ENCODE measurements around the gene LRRC37B. TPM values are rescaled to one million over a fixed set of nuclear protein-coding genes. Genes with fewer than 3 reads are reported as not detected.
"Not testable (repeated sequence)": the region's sequence is repeated elsewhere in the genome, so short reads cannot be mapped to it uniquely, and the experiment has no call there.

Gene LRRC37B
- total RNA-seq, 4 donors from 2014 or later = 12.0 to 105 (median 24.9) TPM

DNA sequence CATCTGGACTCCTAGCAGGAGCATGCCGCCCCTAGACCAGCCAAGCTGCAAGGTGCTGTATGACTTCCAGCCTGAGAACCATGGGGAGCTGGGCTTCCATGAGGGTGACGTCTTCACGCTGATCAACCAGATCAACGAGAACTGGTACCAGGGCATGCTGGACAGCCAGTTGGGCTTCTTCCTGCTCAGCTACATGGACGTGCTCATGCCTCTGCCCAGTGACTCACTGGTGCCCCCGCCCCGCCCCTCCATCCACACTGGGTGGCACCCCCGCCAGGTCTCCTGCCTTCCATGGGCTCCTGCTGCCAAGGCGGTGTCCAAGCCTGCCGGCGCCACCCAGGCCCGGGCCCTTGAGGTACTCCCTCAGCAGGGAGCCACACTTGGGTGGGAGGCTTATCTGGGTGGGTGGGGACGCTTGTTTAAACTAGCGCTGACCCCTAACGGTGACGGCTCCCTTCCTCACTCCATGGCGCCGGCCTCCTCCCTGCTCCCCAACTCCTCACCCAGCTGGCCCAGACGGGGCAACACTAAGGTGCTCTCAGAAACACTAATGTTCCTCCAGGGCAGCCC, 34.2 kb downstream of the LRRC37B start:
- H3K27me3 ChIP-seq; DNase-seq; H3K4me3 ChIP-seq; H3K9me3 ChIP-seq; H3K36me3 ChIP-seq; H3K27ac ChIP-seq; intact Hi-C loops (cut with DNase I; ENCODE audit: low total_unique reads); H3K4me1 ChIP-seq: not testable (repeated sequence)

DNA sequence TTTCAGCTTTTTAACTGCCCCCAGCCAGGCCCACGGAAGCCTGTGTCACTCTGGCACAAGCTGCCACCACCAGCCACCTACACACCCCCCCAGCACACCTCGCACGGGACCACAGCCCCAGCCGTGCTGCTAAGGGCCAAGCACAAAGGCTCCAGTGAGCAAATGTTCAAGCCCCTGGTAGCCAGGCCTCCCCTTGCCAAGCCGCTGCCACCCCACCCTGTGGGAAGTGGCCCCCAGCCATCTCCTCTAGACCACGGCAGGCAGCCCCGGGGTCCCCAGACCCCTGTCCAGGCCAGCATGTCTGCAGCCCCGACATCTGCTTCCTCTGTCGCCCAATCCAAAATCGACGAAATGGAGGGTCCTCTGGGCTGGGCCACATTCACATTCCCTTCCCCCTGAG, 35.1 kb downstream of the LRRC37B start:
- H3K4me3 ChIP-seq; DNase-seq; H3K27me3 ChIP-seq; intact Hi-C loops (cut with DNase I; ENCODE audit: low total_unique reads); H3K27ac ChIP-seq; H3K36me3 ChIP-seq; H3K4me1 ChIP-seq; H3K9me3 ChIP-seq: not testable (repeated sequence)

DNA sequence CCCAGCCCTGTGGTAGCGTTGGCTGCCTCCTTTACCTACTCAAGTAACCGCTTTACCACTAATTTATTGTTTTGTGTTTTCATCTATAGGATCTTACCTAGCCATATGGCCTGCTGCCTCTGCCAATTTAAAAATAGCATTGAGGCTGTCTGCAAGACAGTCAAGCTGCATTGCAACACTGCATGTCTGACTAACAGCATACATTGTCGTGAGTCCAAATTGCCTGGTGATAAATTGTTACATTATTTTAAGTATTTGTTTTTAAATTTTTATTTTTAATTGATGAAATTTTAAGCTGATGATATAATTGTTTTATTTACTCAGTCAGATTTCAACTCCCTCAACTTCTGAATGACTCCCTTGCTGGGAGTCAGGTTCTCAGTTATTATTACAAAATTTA, 38.4 kb downstream of the LRRC37B start:
- DNase-seq; H3K27me3 ChIP-seq; H3K9me3 ChIP-seq; intact Hi-C loops (cut with DNase I; ENCODE audit: low total_unique reads); H3K4me1 ChIP-seq; H3K27ac ChIP-seq; H3K4me3 ChIP-seq; H3K36me3 ChIP-seq: not testable (repeated sequence)

DNA sequence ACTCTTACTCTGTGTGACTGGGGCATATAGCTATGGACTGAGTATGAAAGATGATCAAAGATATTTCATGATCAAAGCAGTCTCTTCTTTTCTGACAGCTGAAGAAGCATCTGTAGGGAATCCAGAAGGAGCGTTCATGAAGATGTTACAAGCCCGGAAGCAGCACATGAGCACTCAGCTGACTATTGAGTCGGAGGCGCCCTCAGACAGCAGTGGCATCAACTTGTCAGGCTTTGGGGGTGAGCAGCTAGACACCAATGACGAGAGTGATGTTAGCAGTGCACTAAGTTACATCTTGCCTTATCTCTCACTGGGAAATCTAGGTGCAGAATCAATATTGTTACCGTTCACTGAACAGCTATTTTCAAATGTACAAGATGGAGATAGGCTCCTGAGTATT, 40.5 kb downstream of the LRRC37B start:
- intact Hi-C loops (cut with DNase I; ENCODE audit: low total_unique reads); H3K27me3 ChIP-seq; H3K36me3 ChIP-seq; DNase-seq; H3K27ac ChIP-seq; H3K4me3 ChIP-seq; H3K9me3 ChIP-seq; H3K4me1 ChIP-seq: not testable (repeated sequence)

DNA sequence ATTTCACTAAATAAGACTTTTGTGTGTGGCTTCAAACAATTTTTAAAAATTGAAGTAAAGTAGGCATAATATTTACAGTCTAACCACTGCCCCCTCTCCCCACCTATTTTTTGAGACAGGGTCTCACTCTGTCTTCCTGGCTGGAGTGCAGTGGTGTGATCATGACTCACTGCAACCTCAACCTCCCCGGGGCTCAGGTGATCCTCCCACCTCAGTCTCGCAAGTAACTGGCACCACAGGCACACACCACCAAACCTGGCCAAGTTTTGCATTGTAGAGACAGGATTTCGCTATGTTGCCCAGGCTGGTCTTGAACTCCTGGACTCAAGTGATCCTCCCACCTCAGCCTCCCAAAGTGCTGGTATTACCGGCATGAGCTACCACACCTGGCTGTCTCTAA, 47.8 kb downstream of the LRRC37B start:
- H3K27ac ChIP-seq; DNase-seq; intact Hi-C loops (cut with DNase I; ENCODE audit: low total_unique reads); H3K4me3 ChIP-seq; H3K4me1 ChIP-seq; H3K9me3 ChIP-seq; H3K36me3 ChIP-seq; H3K27me3 ChIP-seq: not testable (repeated sequence)

DNA sequence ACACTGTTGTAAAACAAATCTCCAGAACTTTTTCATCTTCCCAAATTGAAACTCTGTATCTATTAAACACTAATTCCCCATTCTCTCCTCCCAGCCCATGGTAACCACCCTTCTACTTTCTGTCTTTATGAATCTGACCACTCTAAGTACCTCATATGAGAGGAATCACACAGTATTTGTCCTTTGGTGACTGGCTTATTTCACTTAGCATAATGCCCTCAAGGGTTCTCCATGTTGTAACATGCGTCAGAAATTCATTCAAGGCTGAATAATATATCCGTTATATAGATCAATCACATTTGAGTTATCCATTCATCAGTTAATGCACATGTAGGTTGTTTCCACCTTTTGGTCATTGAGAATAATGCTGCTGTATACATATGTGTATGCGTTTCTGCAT, 48.2 kb downstream of the LRRC37B start:
- H3K36me3 ChIP-seq; DNase-seq; intact Hi-C loops (cut with DNase I; ENCODE audit: low total_unique reads); H3K27ac ChIP-seq; H3K4me3 ChIP-seq; H3K4me1 ChIP-seq; H3K9me3 ChIP-seq; H3K27me3 ChIP-seq: not testable (repeated sequence)

DNA sequence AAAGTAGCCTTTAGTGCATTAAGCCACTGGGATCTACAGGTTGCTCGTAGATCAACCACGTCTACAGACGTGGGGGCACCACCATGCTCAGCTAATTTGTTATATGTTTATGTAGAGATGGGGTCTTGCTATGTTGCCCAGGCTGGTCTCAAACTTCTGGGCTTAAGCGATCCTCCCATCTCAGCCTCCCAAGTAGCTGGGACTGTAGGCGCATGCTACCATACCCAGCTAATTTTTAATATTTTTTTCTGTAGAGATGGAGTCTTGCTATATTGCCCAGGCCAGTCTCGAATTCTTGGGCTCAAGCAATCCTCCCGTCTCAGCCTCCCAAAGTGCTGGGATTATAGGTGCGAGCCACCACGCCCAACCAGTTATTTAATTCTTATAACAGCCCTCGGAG, 49.3 kb downstream of the LRRC37B start:
- H3K36me3 ChIP-seq; DNase-seq; H3K9me3 ChIP-seq; H3K4me1 ChIP-seq; H3K27ac ChIP-seq; intact Hi-C loops (cut with DNase I; ENCODE audit: low total_unique reads); H3K27me3 ChIP-seq; H3K4me3 ChIP-seq: not testable (repeated sequence)

DNA sequence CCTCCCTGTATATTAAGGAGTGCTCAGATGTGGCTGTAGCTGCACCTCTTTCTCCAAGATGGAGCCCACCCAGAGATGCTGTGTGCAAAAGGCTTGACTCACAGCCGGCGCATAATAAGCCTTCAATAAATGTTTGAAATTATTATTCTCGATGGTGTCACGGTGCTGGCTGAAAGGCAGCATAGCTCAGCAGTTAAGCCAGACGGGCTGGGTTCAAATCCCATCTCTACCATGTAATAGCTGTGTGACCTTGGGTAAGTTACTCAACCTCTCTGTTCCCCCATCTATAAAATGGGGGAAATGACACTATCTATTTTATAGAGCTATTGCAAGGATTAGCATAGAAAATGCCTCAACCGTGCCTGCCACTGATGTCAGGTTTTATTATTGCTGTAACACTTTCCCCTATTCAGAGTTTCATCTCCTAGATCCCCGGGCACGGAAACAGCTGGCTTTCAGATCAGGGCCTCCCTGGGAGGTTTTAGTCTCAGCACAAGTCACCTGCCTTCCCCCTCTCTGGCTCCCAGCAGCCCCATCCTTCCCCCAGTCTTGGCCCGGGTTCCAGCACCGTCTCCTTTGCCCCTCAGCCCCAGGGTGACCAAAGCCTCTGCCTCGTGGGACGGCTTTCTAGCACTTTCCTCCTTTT, 50.4 kb downstream of the LRRC37B start:
- intact Hi-C loops (cut with DNase I; ENCODE audit: low total_unique reads); H3K9me3 ChIP-seq; H3K4me3 ChIP-seq; H3K27me3 ChIP-seq; H3K27ac ChIP-seq; DNase-seq; H3K4me1 ChIP-seq; H3K36me3 ChIP-seq: not testable (repeated sequence)

DNA sequence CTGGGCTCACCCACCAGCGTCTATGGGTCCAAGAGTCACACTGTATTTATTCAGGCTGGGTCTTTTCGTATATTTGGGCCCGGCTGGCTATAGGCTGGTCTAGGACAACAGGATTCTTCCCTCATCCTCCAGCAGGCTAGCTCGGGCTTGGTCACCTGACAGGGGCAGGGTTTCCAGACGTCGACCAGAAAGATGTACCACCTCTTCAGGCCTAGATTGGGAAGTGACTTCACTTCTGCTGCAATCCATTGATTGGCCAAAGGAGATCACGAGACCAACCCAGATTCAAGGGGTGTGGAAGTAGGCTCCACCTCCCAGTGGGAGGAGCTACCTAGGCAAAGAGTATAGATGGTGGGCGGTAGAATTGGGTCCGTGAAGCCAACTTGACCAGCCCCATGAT, 53.5 kb downstream of the LRRC37B start:
- H3K27ac ChIP-seq; H3K9me3 ChIP-seq; intact Hi-C loops (cut with DNase I; ENCODE audit: low total_unique reads); H3K4me1 ChIP-seq; DNase-seq; H3K36me3 ChIP-seq; H3K27me3 ChIP-seq; H3K4me3 ChIP-seq: not testable (repeated sequence)

DNA sequence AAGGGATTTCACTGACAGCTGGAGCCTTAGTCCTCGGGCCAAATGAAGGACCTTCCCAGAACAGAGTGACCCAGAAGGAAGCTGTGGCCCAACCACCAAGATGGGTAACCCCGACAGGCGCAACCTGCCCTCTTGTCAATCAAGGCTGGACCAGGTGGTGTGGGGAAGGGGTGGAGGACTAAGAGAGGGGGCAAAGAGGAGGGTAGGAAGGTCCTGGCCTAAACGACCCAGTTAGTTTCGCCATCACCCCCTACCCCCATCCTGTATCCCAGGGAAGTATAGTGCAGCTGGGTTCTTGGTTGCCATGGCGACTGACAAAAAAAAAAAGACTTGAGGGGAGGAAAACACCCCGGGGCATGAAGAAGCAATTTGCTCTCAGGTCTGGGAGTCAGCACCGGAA, 54.7 kb downstream of the LRRC37B start:
- H3K27me3 ChIP-seq; DNase-seq; H3K27ac ChIP-seq; H3K4me3 ChIP-seq; H3K4me1 ChIP-seq; intact Hi-C loops (cut with DNase I; ENCODE audit: low total_unique reads); H3K9me3 ChIP-seq; H3K36me3 ChIP-seq: not testable (repeated sequence)

DNA sequence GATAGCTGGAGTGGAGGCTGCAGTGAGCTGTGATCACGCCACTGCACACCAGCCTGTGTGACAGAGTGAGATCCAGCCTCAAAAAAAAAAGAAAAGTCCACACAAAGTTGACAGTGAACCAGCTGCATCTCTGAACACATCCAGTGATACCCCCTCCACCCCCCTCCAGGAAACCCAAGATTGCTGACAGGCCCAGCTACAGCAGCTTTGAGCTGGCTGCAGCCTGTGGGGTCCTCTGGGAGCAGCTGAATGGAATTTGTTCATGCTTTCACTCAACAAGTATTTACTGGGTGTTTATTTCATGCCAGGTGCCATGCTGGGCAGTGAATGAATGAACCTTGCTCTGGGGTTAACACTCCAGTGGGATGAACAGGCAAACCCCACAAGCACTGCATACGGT, 56.9 kb downstream of the LRRC37B start:
- H3K27ac ChIP-seq; H3K9me3 ChIP-seq; H3K36me3 ChIP-seq; H3K27me3 ChIP-seq; intact Hi-C loops (cut with DNase I; ENCODE audit: low total_unique reads); H3K4me1 ChIP-seq; H3K4me3 ChIP-seq; DNase-seq: not testable (repeated sequence)

DNA sequence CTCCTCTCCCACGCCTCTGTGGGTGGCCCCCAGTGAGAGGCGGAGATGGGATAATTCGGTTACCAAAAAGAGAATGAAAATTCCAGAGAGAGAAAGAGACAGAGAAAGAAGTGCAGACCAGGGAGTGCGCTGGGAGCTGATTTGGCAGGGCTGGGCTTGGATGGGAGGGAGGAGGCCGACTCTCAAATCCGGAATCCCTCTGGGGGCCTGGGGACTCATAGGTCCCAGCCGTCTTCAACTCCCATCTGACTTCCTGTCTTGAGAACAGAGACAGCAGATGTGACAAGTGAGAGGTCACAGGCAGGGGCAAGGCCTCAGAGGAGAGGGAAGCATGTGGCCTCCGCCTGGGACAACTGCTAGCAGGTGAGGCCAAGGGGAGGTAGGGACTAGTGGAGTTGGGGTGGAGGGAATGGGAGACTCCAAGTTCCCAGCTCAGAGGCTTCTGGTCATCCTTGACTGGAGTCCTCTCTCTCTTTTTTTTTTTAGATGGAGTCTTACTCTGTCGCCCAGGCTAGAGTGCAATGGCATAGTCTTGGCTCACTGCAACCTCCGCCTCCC, 59.0 kb downstream of the LRRC37B start:
- intact Hi-C loops (cut with DNase I; ENCODE audit: low total_unique reads); H3K27me3 ChIP-seq; H3K27ac ChIP-seq; H3K36me3 ChIP-seq; DNase-seq; H3K9me3 ChIP-seq; H3K4me1 ChIP-seq; H3K4me3 ChIP-seq: not testable (repeated sequence)
